GM12892 (cell line): Measurements from ENCODE around the gene GSK3B.

Experiments
- POLR2A ChIP-seq: IDR thresholded peaks from 2 replicates; pipeline ENCODE4 v1.6.1; 2011; ENCODE audit warnings: low read depth, low read length, control low read depth
- POLR2AphosphoS5 ChIP-seq: IDR thresholded peaks from 2 replicates; pipeline ENCODE4 v1.6.1; 2011; ENCODE audit warnings: low read depth, low read length, control low read depth

DNA sequence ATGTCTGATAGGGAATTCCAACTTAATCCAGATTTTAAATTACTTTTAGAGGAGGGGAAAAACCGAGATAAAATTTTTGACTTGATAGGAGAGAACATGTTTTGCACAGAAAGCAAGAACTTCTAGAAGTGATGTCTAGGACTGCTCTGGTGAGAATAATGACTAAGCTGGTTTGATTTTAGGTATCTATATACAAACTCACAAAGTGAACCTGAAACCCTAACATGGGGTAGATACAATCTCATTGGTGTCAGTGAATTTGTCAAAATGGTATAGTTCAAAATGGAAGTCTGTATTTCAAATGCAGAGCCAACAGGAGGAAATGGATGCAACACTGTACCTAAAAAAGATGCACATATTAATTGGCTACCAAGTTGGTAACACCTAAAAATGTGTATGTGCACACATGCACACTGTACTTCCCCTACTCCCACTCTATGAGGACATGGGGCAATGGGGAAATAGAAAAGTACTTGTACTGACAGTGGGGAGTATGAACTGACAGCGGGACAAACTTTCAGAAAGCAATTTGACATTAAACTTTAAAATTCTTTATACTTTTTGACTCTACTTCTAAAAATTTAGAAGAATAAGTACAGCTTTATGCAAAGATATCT lies 259.4 kb downstream of the GSK3B start:
- TF ChIP-seq POLR2A (no peak), POLR2AphosphoS5 (no peak)
